GM12873 (cell line): ENCODE measurements around the gene EPHA5.

ENCODE experiments used
- TF ChIP-seq, protein P1 (sequence below): IDR thresholded peaks from 2 replicates; pipeline ENCODE4 v1.5.1; 2012; ENCODE audit warnings: low read depth, mild to moderate bottlenecking, moderate library complexity, low read length, control low read depth; ENCODE audit not compliant: insufficient read depth; ENCODE audit errors: missing control alignments

Gene EPHA5

DNA sequence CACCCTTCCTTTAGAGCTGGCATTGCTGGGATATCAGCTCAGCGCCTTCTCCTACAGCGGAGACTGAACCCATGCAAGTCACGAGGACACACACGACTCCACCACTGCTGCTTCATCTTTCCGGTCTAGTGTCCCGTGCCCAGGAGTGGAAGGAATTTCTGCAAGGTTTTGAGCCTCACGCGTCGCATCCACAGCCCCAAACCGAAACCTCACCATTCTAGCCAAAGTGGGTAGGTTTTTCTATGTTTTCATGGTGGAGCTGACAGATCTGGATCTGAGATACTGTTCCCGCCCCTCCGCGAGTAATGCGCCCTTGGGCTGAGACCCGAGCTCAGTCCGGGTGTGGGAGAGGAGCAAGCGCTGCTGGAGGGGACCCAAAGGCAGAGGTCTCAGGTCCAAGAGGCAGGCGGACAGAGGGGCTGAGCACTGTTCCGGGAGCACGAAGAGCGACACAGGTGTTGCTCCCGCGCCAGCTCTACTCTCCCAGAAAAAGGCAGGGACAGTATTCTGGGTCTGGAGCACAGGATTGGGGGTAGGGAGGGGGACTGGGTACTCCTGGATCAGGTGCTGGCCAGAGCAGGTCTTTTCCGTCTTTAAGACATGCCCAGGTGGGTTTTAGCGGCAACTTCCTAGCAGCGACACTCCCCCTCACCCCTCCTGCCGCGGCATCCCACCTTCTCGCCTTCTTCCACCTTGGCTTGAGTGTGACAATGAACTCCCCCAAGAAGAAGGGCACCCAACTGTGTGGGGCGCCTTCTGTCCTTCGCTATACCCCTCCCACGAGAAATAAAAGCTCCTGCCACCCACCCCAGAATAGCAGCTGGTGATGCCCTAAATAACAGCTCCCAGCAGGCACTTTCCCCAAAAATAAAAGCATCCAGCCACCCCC, 1.8 kb downstream of the EPHA5 start:
- TF ChIP-seq, protein P1, sequence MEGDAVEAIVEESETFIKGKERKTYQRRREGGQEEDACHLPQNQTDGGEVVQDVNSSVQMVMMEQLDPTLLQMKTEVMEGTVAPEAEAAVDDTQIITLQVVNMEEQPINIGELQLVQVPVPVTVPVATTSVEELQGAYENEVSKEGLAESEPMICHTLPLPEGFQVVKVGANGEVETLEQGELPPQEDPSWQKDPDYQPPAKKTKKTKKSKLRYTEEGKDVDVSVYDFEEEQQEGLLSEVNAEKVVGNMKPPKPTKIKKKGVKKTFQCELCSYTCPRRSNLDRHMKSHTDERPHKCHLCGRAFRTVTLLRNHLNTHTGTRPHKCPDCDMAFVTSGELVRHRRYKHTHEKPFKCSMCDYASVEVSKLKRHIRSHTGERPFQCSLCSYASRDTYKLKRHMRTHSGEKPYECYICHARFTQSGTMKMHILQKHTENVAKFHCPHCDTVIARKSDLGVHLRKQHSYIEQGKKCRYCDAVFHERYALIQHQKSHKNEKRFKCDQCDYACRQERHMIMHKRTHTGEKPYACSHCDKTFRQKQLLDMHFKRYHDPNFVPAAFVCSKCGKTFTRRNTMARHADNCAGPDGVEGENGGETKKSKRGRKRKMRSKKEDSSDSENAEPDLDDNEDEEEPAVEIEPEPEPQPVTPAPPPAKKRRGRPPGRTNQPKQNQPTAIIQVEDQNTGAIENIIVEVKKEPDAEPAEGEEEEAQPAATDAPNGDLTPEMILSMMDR: no peak

GRCh38 chr4:65667506-65668041, 2.7 kb downstream of the EPHA5 start:
- TF ChIP-seq, protein P1: no peak

DNA sequence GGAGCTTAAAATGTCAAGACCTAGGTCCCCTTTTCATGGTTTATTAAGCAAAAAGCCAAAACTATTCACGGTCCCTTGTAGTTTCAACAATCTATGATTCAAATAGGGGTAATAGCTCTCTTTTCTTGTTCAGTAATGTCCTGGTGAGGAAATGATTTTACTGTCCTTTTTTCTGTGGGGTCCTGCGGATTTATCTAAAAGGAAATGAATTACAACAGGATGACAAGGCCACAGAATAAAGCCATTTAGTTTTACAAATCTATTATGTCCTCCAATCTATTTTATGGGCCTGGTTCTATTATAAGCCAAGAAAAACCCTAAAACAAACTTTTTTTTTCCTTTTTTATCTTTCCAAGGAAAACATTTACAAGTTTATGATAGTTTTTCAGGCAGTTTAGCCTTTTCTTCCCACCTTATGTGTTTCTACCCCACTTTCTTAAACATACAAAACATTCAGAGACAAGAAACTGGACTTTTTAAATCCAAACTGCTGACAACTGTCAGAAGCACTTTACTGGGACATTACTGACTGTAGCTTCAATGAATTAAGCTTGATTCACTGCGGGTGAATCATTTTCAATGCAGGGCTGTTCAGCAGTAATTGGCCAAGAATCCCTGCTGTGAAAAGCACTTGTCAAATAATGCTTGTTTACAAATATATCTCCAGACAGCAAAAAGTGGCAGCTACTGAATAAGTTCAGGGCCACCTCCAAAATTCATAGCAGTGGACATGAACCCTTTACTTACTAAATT, 4.3 kb downstream of the EPHA5 start:
- TF ChIP-seq, protein P1: no peak

DNA sequence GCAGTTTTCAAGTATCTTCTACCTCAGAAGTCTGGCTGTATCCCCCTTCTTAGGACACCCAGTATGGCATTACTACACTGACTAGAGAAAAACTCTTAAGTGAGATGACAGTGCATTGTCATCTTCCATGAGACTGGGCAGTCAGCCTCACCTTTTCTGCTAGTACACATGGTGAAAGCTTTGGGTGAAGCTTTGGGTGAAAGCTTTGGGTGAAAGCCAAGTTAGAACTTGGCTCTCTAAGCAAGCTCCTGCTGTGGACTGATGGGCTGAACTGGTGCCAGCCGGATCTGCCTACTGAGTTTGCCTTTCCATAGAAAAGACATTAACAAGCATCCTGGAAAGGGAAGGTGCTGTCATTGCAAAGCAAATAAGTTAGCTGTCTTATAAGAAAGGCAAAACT, 8.8 kb downstream of the EPHA5 start:
- TF ChIP-seq, protein P1: no peak

DNA sequence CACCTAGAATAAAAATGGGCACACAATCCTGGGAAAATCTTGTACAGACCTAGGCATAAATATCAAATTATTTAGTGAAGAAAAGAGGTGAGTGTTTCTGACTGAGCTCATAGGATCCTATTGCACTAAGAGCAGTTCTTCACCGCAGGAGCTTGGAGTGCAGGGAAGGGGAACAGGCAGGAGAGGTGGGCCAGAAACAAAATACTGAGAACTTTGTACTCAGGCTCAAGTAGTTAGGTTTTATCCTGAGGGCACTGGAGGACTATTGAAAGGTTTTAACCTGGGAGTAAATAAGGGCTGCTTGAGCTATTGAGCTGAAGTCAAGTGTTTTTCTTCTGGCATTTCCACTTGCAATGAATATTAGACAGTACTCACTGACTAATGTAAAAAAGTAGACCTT, 12.2 kb downstream of the EPHA5 start:
- TF ChIP-seq, protein P1: no peak

DNA sequence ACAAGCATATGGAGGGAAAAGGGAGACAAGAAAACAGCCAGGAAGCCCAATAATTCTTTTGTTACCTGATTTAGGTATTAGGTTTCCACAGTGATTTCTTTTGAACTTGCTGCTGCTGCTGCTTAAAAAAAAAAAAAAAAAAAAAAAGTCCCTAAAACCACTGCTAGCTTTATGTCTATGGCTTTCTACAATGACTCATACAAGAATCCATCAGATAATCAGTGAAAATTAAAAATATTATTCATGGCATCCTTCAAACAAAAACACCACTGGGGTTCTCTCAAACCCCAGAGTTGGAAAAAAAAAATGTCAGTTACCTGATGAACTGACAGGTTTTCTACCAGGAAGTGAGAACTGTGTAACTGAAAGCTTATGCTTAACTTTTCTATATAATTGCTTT, 14.3 kb downstream of the EPHA5 start:
- TF ChIP-seq, protein P1: no peak

DNA sequence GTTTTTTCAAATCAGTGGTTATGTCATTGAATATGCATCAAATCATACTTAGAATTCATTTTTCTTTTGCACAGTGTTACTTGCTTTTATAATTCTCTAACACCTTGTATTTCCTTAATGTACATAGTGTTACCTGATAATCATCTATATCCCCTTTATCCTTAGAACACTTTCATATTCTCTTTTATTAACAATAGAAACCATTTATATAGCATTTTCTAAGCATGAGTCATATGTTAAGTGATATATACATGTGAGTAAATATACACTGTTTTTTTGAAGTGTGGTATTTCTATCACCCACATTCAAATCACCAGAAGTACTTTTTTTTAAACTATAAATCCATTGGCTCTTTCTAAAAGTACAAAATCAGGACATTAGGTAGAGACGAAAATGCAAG, 15.3 kb downstream of the EPHA5 start:
- TF ChIP-seq, protein P1: no peak
